Measurements from ENCODE around the gene PIK3IP1.

Gene PIK3IP1

GRCh38 chr22:31337178-31337577 is 44.9 kb upstream of the PIK3IP1 start:
- no peaks in the 10 kb centered on the region for H3K9me3 ChIP-seq (ENCODE audit: severe bottlenecking)
- H3K27me3 ChIP-seq (ENCODE audit: insufficient read depth, low read depth, severe bottlenecking) = no peaks in the 10 kb centered on the region
- TF ChIP-seq CTCF (IDR thresholded peaks at IDR 0.05; ENCODE audit: low read depth, low read length) = no peak
- no peak overlapping the region for H3K27ac ChIP-seq
- DNase-seq = no peak
- no peak overlapping the region for H3K4me3 ChIP-seq (ENCODE audit: low read depth, low read length)
- peaks cover 89% of the 10 kb centered on the region for H3K36me3 ChIP-seq

GRCh38 chr22:31334329-31334728 is 42.0 kb upstream of the PIK3IP1 start:
- H3K36me3 ChIP-seq = peaks cover 90% of the 10 kb centered on the region
- TF ChIP-seq CTCF (IDR thresholded peaks at IDR 0.05; ENCODE audit: low read depth, low read length) = no peak
- H3K4me3 ChIP-seq (ENCODE audit: low read depth, low read length) = no peak overlapping the region
- H3K27ac ChIP-seq = no peak overlapping the region
- no peaks in the 10 kb centered on the region for H3K27me3 ChIP-seq (ENCODE audit: insufficient read depth, low read depth, severe bottlenecking)
- no peak for DNase-seq
- no peaks in the 10 kb centered on the region for H3K9me3 ChIP-seq (ENCODE audit: severe bottlenecking)

- Histone ChIP-seq H3K36me3 (peaks cover 90% of the 10 kb centered on the region), H3K27me3 (ENCODE audit: insufficient read depth, low read depth, severe bottlenecking) (no peaks in the 10 kb centered on the region), H3K4me3 (ENCODE audit: low read depth, low read length) (no peak overlapping the region), H3K9me3 (ENCODE audit: severe bottlenecking) (no peaks in the 10 kb centered on the region), H3K27ac (no peak overlapping the region)
- no peak for TF ChIP-seq CTCF (IDR thresholded peaks at IDR 0.05; ENCODE audit: low read depth, low read length)
- no peak for DNase-seq
Measured at GRCh38 chr22:31333641-31334040, 41.4 kb upstream of the PIK3IP1 start.

- Histone ChIP-seq H3K9me3 (ENCODE audit: severe bottlenecking) (no peaks in the 10 kb centered on the region), H3K27ac (no peak overlapping the region), H3K4me3 (ENCODE audit: low read depth, low read length) (no peak overlapping the region), H3K27me3 (ENCODE audit: insufficient read depth, low read depth, severe bottlenecking) (no peaks in the 10 kb centered on the region), H3K36me3 (peaks cover 90% of the 10 kb centered on the region)
- TF ChIP-seq CTCF (IDR thresholded peaks at IDR 0.05; ENCODE audit: low read depth, low read length) = no peak
- DNase-seq = no peak
Measured at GRCh38 chr22:31332886-31333285, 40.6 kb upstream of the PIK3IP1 start.

GRCh38 chr22:31332010-31332409 is 39.7 kb upstream of the PIK3IP1 start:
- TF ChIP-seq CTCF (IDR thresholded peaks at IDR 0.05; ENCODE audit: low read depth, low read length) = no peak
- no peak overlapping the region for H3K27ac ChIP-seq
- H3K36me3 ChIP-seq = peaks cover 90% of the 10 kb centered on the region
- H3K4me3 ChIP-seq (ENCODE audit: low read depth, low read length) = no peak overlapping the region
- no peaks in the 10 kb centered on the region for H3K27me3 ChIP-seq (ENCODE audit: insufficient read depth, low read depth, severe bottlenecking)
- no peak for DNase-seq
- no peaks in the 10 kb centered on the region for H3K9me3 ChIP-seq (ENCODE audit: severe bottlenecking)

GRCh38 chr22:31329453-31330215 is 37.3 kb upstream of the PIK3IP1 start:
- peaks cover 95% of the 10 kb centered on the region for H3K36me3 ChIP-seq

More at GRCh38 chr22:31329453-31330215, 37.3 kb upstream of the PIK3IP1 start:
- Histone ChIP-seq H3K4me3 (ENCODE audit: low read depth, low read length) (no peak overlapping the region), H3K9me3 (ENCODE audit: severe bottlenecking) (no peaks in the 10 kb centered on the region), H3K27me3 (ENCODE audit: insufficient read depth, low read depth, severe bottlenecking) (no peaks in the 10 kb centered on the region), H3K27ac (no peak overlapping the region)
- no peak for DNase-seq
- TF ChIP-seq CTCF (IDR thresholded peaks at IDR 0.05; ENCODE audit: low read depth, low read length) = no peak

Measured in WERI-Rb-1 (cell line).